ENCODE results near the gene AKAP12.

The AKAP12 gene

DNA sequence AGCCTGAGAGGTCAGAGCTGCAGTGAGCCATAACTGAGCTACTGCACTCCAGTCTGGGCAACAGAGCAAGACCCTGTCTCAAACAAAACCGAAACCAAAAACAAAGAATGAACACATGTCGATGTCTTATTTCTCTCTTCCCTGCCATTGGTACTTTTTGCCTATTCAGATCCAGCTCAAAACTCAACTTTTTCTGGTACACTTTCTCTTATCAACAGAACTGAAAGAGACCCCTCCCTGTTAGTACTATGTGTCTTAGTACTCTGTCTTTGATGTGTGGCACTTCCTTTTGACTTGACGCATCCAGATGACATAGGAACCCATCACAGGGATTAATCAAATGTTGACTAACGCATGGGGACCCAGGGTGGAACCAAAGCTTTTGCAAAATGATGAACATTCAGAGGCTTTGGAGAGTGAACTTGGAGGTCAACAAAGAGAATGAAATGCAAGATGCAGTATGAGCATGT lies 44.8 kb downstream of the AKAP12 start:
- TF ChIP-seq, protein P1, sequence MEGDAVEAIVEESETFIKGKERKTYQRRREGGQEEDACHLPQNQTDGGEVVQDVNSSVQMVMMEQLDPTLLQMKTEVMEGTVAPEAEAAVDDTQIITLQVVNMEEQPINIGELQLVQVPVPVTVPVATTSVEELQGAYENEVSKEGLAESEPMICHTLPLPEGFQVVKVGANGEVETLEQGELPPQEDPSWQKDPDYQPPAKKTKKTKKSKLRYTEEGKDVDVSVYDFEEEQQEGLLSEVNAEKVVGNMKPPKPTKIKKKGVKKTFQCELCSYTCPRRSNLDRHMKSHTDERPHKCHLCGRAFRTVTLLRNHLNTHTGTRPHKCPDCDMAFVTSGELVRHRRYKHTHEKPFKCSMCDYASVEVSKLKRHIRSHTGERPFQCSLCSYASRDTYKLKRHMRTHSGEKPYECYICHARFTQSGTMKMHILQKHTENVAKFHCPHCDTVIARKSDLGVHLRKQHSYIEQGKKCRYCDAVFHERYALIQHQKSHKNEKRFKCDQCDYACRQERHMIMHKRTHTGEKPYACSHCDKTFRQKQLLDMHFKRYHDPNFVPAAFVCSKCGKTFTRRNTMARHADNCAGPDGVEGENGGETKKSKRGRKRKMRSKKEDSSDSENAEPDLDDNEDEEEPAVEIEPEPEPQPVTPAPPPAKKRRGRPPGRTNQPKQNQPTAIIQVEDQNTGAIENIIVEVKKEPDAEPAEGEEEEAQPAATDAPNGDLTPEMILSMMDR (IDR thresholded peaks at IDR 0.05), result no peak

DNA sequence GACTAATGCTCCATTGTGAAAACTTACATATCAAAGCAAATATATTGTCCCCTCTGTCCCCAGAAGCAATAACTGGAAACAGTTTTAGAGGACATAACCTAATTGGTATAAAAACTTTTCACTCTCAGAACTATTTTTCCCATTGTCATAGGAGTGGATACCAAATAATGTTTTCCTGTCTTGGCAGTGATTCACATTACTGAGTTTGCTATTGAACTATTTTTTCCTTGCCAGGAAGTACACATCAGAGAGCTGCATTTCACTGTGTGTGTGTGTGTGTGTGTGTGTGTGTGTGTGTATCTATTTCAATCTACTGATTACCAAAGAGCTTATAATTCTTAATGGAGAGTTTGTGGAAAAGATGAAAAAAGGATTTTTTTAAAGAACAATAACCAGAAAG lies 45.4 kb downstream of the AKAP12 start:
- TF ChIP-seq, protein P1 (IDR thresholded peaks at IDR 0.05), result no peak

DNA sequence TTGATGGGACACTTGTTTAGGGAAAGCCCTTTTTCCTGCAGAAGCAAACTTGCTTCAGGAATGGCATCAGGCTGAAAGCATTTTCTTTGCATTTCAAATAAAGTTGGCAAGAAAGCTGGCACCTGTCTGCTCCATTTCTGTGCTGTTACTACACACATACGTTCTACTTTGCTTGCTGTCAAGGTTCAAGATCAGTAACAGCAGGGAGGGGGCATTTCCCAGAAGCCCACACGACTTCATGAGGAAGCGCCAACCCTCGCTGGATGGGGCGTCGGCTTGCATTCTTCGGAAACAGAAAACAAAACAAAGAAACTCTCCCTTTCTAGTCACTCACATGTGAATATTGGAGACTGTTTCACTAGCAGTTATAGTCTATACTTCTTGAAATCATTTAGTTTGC lies 46.4 kb downstream of the AKAP12 start:
- TF ChIP-seq, protein P1 (IDR thresholded peaks at IDR 0.05), result no peak

DNA sequence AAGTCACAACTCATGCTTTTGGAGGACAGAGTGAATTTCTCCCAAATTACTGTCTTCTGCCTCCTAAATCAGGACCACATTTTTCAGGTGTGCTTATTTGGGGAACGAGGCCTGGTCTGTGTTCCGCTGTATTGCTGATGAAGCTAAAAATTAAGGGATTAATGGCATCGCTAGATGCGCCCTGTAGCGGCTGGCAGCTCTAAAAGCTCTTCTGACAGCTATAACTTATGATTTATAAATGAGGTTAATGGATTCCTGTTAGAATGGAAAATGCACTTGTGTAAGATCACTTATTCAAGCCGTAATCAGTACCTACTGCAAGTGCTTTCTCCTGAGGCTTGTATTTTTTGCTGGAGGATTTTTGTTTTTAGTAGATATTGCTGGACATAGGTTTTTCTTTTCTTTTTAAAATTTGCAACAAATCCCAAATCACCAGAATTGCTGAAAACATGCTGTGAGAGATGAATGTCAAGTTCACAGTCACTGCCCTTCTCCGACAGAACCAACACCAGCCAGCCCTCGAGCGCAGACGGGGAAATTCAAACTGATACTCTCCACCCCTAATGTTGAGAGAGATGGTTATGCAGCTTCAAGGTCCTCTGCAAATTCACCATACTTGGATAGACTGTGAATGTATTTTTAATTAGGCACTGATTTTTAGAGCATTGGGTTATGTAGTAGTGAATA lies 49.1 kb downstream of the AKAP12 start:
- TF ChIP-seq, protein P1 (IDR thresholded peaks at IDR 0.05), result no peak

DNA sequence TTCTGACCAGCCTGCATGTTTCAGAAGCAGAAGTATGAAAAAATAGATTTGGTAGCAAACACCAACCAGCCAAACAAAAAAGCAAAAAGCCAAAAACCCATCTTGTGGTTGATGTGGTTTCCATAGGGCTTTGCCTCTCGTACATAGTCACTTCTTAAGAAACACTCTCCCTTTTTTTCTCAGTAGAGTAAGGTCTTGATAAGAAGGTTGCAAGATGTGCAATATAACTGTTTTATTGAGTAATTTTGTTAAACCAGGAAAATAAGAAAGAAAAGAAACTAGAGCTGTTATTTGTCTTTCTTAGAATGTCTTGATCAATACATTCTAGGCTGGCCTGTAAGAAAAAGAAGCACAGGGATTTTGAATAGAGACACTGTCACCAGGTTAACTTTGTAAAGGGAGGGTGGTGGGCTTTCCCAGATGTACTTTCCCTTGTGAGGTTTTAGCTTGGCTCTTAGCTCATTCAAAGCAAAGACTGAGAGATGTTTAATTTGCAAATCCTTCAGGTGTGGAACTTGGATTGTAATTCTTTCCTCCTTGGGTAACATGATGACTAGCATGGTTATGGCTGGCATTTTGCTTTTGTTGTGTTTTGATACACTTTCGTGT lies 49.7 kb downstream of the AKAP12 start:
- TF ChIP-seq, protein P1 (IDR thresholded peaks at IDR 0.05), result no peak

DNA sequence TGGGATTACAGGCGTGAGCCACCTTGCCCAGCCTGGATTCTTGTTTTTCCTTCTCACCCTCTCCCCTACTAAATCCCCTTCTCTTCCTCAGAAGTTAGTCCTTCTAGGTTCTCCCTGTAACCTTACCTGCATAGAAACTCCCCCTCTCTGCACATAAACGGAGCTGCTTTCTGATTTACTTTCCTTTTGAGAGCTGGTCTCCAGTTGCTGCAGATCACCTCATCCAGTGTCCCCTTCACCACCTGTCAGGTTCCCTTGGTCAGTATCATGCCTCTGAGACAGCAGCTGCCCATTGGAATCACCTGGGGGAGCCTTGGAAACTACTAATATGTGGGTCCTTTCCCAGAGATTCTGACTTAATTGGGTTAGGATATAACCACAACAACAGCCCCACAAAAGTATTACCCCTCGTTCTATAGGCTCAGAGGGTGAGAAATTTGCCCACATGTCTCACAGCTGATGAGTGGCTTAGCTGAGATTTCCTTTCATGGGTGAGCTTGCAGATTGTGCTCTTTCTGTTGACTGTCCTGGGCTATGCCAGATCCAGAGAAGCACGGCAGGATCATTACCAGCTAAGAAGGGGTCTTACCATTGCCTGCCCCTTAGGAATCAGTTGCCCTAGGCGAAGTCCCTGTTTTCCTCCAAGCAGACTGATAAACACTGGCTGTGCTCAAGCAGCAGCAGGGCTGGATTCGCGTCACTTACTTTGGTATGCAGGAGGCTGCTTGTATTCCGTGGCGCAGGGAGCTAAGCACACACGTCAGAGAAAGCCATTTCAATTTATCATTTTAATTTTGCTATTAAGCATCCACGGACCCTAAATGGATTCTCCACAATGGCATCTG lies 51.3 kb downstream of the AKAP12 start:
- TF ChIP-seq, protein P1 (IDR thresholded peaks at IDR 0.05), result no peak

DNA sequence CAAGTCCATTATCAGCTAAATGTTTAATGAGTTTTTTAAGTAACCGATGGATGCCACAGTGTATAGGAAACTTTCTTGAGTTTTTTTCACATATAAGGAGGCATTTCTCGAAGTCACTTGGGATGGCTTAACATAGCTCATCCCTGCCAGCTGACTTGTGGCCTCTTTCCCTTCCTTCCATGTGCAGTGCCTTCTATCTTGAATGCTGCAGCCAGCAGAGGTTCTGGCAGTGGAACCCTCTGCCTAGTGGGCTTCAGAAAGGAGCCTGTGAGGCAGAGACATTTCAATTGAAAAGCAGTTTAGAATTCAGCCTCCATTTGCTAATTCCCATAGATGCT lies 51.9 kb downstream of the AKAP12 start:
- TF ChIP-seq, protein P1 (IDR thresholded peaks at IDR 0.05), result no peak
